Ascending aorta (tissue), 2 donors: ENCODE measurements around the gene FAM234A. TPM values are rescaled to one million over a fixed set of nuclear protein-coding genes. Genes with fewer than 3 reads are reported as not detected.

Experiments
- DNase-seq, 2 donors: peaks; one replicate each; pipeline ENCODE4 v3.0.0-alpha.2; 2019; ENCODE audit warnings: low spot score in 2 of 2
- H3K27ac ChIP-seq, 2 donors: fragments of 200-600 bp; sonication (generic); one replicate each; pipeline ENCODE4 v1.5.1; 2016 to 2017; ENCODE audit warnings: mild to moderate bottlenecking in 1 of 2
- H3K27me3 ChIP-seq: fragments of 200-600 bp; sonication (generic); one replicate; pipeline ENCODE4 v1.5.1; 2017
- H3K36me3 ChIP-seq, 2 donors: fragments of 200-600 bp; sonication (generic); one replicate each; pipeline ENCODE4 v1.5.1; 2016
- H3K4me1 ChIP-seq, 2 donors: fragments of 200-600 bp; sonication (generic); one replicate each; pipeline ENCODE4 v1.5.1; 2016 to 2017; ENCODE audit warnings: mild to moderate bottlenecking in 1 of 2
- H3K4me3 ChIP-seq, 2 donors: fragments of 200-600 bp; sonication (generic); one replicate each; pipeline ENCODE4 v1.5.1; 2016 to 2017; ENCODE audit warnings: mild to moderate bottlenecking in 1 of 2
- H3K9me3 ChIP-seq, 2 donors: fragments of 200-600 bp; sonication (generic); one replicate each; pipeline ENCODE4 v1.5.1; 2016
- intact Hi-C: fragments of 100-400 bp; cut with DNase I; formaldehyde crosslinking; loops from one replicate; pipeline ENCODE4 v1.15.1; 2023
- total RNA-seq: library from RNA; depleted of rRNA; stranded (reverse); fragments of >200 nt; gene quantifications from one replicate; pipeline ENCODE4 v1.1.0, GENCODE V29; 2016
- TF ChIP-seq, protein P1 (sequence below), 3 experiments: fragments of 200-600 bp in 2 of 3; fragments of 450-650 bp in 1 of 3; sonication (generic) in 2 of 3; IDR thresholded peaks; one replicate each; pipeline ENCODE4 v1.5.1; 2016 to 2019; ENCODE audit warnings: antibody characterized with exemption in 3 of 3, mild to moderate bottlenecking in 1 of 3, moderate library complexity in 1 of 3

FAM234A gene
- total RNA-seq, 1 donor from 2014 or later: 67.7 TPM

DNA sequence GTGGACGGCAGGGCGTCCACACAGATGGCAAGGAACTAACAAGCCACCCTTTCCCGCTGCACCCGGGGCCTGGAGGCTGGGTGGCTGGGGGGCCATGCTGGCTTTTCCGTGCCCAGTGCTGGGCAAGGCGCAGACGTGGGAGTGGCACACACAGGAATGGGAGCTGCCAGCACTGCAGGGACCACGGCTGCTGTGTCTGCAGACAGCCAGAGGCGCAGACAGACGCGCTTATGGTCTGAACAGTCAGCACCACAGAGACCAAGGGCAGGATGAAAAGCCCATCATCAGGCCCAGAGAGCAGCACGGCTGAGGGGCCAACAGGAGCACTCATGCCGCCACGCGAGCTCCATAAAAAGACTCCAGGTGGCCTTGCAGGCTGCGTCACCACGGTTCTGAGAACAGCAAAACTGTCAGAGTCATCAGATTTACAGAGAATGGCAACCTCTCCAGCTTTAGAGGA, 72.3 kb downstream of the FAM234A start:
- intact Hi-C loops: no loop called here
- no peak overlapping the region for H3K27ac ChIP-seq
- peaks cover 36 to 72% of the 10 kb centered on the region in 2 donors for H3K36me3 ChIP-seq
- no peak overlapping the region for H3K4me3 ChIP-seq
- no peaks in the 10 kb centered on the region for H3K4me1 ChIP-seq
- H3K27me3 ChIP-seq: no peaks in the 10 kb centered on the region
- no peaks in the 10 kb centered on the region for H3K9me3 ChIP-seq
- DNase-seq: no peak
- TF ChIP-seq, protein P1, sequence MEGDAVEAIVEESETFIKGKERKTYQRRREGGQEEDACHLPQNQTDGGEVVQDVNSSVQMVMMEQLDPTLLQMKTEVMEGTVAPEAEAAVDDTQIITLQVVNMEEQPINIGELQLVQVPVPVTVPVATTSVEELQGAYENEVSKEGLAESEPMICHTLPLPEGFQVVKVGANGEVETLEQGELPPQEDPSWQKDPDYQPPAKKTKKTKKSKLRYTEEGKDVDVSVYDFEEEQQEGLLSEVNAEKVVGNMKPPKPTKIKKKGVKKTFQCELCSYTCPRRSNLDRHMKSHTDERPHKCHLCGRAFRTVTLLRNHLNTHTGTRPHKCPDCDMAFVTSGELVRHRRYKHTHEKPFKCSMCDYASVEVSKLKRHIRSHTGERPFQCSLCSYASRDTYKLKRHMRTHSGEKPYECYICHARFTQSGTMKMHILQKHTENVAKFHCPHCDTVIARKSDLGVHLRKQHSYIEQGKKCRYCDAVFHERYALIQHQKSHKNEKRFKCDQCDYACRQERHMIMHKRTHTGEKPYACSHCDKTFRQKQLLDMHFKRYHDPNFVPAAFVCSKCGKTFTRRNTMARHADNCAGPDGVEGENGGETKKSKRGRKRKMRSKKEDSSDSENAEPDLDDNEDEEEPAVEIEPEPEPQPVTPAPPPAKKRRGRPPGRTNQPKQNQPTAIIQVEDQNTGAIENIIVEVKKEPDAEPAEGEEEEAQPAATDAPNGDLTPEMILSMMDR (IDR thresholded peaks at IDR 0.05): no peak

DNA sequence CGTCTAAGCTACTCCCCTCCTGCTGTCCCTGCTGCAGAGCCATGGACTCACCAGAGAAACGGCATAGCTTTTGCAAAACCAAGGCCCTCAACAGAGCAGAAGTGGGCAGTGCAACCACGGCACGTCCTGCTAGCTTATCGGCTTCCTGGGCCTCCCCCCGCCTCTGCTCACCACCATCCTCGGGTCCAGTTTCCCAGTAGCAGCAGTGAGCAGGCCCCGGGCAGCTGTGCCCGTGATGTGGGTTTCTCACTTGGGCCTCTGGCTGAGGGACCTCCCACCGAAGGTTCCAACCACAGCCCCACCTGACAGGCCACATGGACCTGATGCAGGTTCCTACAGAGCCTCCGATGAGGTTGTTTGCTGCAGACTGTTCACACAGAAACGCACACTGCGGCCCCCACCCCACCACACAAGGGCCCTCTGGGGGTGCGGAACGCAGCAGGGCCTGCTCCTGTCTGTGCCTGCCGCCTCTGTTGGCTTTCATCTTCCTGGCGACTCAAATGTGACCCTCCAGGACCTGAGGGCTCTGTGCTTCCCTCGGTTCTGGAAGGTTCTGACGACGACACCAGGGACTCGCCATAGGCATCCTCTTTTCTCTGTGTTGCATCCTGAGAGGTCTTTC, 73.2 kb downstream of the FAM234A start:
- DNase-seq: no peak
- TF ChIP-seq, protein P1 (IDR thresholded peaks at IDR 0.05): no peak
- Histone ChIP-seq H3K4me1 (no peaks in the 10 kb centered on the region), H3K9me3 (no peaks in the 10 kb centered on the region), H3K27me3 (no peaks in the 10 kb centered on the region), H3K36me3 (peaks cover 37 to 67% of the 10 kb centered on the region in 2 donors), H3K27ac (no peak overlapping the region), H3K4me3 (no peak overlapping the region)
- intact Hi-C loops: no loop called here

DNA sequence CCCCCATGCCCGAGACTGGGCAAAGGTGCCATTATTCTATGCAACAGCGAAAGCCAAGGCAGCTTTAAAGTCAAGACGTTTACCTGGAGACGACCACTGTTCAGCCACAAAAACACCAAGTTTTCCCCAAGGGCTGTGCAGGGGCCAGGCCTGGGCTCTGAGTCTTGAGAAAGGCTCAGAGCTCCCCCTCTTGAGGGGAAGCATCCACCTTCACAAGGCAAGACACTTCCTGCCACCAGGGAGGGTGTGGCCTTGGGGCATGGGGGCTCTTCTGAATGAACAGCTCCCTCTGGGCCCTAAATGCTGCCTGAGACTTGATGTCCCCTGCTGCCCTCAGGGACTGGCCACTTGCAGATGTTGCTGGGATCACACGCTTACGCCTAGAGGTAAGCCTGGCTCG, 74.9 kb downstream of the FAM234A start:
- TF ChIP-seq, protein P1 (IDR thresholded peaks at IDR 0.05): no peak
- no peak overlapping the region for H3K27ac ChIP-seq
- intact Hi-C loops: no loop called here
- peaks cover 45 to 70% of the 10 kb centered on the region in 2 donors for H3K36me3 ChIP-seq
- no peak overlapping the region for H3K4me3 ChIP-seq
- no peaks in the 10 kb centered on the region for H3K9me3 ChIP-seq
- no peak for DNase-seq
- no peaks in the 10 kb centered on the region for H3K27me3 ChIP-seq
- H3K4me1 ChIP-seq: no peaks in the 10 kb centered on the region

DNA sequence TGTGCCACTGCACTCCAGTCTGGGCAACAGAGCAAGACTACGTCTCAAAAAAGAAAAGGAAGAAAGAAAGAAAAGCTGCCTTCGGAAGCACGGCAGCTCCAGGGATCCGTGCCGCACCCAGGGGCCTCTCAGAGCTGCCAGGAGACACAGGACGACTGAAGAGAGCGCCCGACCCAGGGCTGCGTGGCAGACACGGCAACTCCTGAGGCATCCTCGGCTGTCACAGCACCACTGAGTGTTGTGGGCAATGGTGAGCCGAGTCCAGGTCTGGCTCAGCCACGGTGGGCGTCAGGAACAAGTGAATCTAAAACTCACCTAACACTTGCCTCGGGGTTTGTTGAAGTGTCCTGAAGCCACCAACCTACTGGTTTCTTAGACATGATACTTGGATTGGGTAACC, 77.1 kb downstream of the FAM234A start:
- TF ChIP-seq, protein P1 (IDR thresholded peaks at IDR 0.05): no peak
- Histone ChIP-seq H3K27ac (no peak overlapping the region), H3K27me3 (no peaks in the 10 kb centered on the region), H3K4me1 (no peaks in the 10 kb centered on the region), H3K4me3 (no peak overlapping the region), H3K36me3 (peaks cover 38 to 58% of the 10 kb centered on the region in 2 donors), H3K9me3 (no peaks in the 10 kb centered on the region)
- DNase-seq: no peak
- intact Hi-C loops: no loop called here

DNA sequence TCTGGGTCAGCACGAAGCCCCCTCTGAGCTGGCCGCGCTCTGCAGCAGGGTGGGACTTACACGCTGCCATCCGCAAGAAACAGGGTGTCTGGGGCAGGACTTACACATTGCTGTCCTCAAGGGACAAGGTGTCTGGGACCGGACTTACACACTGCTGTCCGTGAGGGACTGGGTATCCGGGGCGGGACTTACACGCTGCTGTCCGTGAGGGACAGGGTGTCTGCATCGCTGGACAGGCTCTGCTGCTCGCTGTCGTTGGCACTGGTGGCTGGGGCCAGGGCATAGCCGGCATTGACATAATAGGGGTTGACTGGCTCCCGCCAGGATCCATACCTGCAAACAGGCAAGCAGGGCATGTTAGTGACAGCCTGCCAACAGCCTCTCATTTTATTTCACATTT, 79.7 kb downstream of the FAM234A start:
- no peak for DNase-seq
- Histone ChIP-seq H3K9me3 (no peaks in the 10 kb centered on the region), H3K27me3 (no peaks in the 10 kb centered on the region), H3K27ac (no peak overlapping the region), H3K4me3 (no peak overlapping the region), H3K36me3 (peaks cover 29 to 43% of the 10 kb centered on the region in 2 donors), H3K4me1 (no peaks in the 10 kb centered on the region)
- intact Hi-C loops: no loop called here
- TF ChIP-seq, protein P1 (IDR thresholded peaks at IDR 0.05): no peak
